SIG-M5 treated with dmso at 0.1 percent for 504 hours (cell line): ENCODE data around the gene KRTAP10-4.
A peak's percentile ranks its signal among the peaks of the same experiment; 100 is the strongest.

Source experiments
- DNase-seq: peaks from one replicate; lab custom pipeline; 2025; ENCODE audit not compliant: unreplicated experiment; lab: John Stamatoyannopoulos, UW

The KRTAP10-4 gene

GRCh38 chr21:44615466-44615865 lies 41.9 kb downstream of the KRTAP10-4 start:
- DNase-seq = no peak

GRCh38 chr21:44615911-44616590 lies 42.5 kb downstream of the KRTAP10-4 start:
- no peak for DNase-seq

DNA sequence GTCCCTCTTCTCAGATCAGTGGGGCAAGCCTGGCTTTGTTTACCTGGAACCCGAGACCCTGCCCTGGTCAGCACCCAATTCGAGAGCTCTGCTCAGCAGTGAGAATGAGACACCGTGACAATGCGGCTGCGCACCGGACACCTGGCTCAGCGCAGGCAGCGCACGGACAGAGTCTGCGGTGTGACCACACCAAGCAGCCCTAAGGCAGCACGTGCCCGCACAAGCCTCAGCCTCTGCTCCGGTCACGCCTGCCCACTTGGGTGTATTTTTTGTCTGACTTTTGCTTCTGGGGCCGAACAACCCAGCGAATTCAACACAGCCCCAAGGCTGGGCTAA lies 43.0 kb downstream of the KRTAP10-4 start:
- no peak for DNase-seq

- DNase-seq = no peak
These were observed 43.6 kb downstream of the KRTAP10-4 start for GRCh38 chr21:44617071-44617501.

- peak; percentile 49 for DNase-seq
These were observed 45.0 kb downstream of the KRTAP10-4 start for GRCh38 chr21:44618504-44618903.

- no peak for DNase-seq
These were observed 45.4 kb downstream of the KRTAP10-4 start for GRCh38 chr21:44618909-44619308.

DNA sequence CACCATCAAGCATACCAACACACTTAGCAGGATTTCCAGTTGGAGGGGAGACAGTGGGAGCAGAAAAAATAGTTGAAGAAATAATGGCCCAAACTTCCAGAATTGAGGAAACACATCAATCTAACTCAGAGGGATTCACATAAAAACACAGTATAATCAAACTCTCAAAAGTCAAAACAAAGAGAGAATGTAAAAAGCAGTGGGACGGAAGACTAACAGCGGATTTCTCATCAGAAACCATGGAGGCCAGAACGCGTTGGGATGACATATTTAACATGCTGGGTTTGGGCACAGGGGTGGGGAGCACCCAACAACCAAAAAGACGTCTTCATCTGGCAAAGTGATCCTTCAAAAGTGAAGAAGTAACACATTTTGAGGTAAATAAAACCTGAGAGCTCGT lies 46.4 kb downstream of the KRTAP10-4 start:
- DNase-seq = no peak

GRCh38 chr21:44623575-44623974 lies 50.0 kb downstream of the KRTAP10-4 start:
- DNase-seq = no peak
